ENCODE data around the gene ERO1B. TPM values are rescaled to one million over a fixed set of nuclear protein-coding genes. Genes with fewer than 3 reads are reported as not detected.

The ERO1B gene
- total and polyA plus RNA-seq, 12 donors = 4.0 to 7.0 (median 5.6) TPM

DNA sequence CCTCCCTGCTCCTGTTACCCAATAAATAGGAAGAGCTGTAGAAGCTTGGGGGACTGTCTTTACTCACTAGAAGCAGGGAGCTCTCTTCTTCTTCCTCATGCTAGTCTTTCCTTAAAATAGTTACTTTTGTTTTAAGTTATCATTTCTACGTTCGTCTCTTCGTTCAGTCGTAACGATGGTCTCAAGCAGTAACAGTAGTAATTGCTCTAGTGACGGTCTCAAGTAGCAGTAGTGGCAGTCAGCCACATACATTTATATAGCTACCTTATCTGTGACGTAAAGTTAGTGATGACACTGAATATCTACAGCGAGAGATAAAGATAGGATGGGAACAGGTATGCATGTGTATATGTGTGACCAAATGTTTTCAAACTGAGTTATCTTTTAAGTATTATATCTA is 15.4 kb upstream of the ERO1B start:
- DNase-seq (no peak), ATAC-seq (no peak)
- no peaks in the 10 kb centered on the region for H3K4me1 ChIP-seq
- no peak overlapping the region for H3K4me3 ChIP-seq
- H3K27ac ChIP-seq = no peak overlapping the region
- intact Hi-C loops (cut with DNase I) = no loop called here
- H3K27me3 ChIP-seq = peaks cover 0 to 7% (median 0%) of the 10 kb centered on the region in 7 donors
- 31 to 46% methylated on average over 8 of the region's 8 CpGs for WGBS, 2 donors
- H3K36me3 ChIP-seq = no peaks in the 10 kb centered on the region
- TF ChIP-seq, protein P1, sequence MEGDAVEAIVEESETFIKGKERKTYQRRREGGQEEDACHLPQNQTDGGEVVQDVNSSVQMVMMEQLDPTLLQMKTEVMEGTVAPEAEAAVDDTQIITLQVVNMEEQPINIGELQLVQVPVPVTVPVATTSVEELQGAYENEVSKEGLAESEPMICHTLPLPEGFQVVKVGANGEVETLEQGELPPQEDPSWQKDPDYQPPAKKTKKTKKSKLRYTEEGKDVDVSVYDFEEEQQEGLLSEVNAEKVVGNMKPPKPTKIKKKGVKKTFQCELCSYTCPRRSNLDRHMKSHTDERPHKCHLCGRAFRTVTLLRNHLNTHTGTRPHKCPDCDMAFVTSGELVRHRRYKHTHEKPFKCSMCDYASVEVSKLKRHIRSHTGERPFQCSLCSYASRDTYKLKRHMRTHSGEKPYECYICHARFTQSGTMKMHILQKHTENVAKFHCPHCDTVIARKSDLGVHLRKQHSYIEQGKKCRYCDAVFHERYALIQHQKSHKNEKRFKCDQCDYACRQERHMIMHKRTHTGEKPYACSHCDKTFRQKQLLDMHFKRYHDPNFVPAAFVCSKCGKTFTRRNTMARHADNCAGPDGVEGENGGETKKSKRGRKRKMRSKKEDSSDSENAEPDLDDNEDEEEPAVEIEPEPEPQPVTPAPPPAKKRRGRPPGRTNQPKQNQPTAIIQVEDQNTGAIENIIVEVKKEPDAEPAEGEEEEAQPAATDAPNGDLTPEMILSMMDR (IDR thresholded peaks at IDR 0.05) = no peak
- H3K9me3 ChIP-seq = peaks cover 0 to 8% (median 0%) of the 10 kb centered on the region in 11 donors

DNA sequence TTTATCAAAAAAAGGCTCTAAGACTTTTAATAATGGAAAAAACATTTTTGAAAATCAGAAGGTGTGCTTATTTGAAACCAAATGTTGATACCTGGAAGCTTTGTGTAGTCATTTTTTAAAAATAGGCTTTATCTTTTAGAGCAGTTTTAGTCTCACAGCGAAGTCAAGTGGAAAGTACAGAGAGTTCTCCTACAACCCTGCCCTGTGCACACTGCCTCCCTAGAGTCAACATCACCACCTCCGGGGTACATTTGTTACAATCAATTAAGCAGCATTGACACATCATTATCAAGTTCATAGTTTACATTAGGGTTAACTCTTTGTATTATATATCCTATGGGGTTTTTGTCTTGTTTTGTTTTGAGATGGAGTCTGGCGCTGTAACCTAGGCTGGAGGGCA is 10.7 kb upstream of the ERO1B start:
- no peak overlapping the region for H3K27ac ChIP-seq
- DNase-seq (no peak), ATAC-seq (peak in 2 of 8 donors; percentile 52 to 76)
- no peaks in the 10 kb centered on the region for H3K9me3 ChIP-seq
- H3K4me1 ChIP-seq = no peaks in the 10 kb centered on the region
- no peak overlapping the region for H3K4me3 ChIP-seq
- intact Hi-C loops (cut with DNase I) = no loop called here
- no peaks in the 10 kb centered on the region for H3K36me3 ChIP-seq
- WGBS, 2 donors = 63% methylated on average over 3 of the region's 3 CpGs
- TF ChIP-seq, protein P1 (IDR thresholded peaks at IDR 0.05) = no peak
- peaks cover 0 to 7% (median 0%) of the 10 kb centered on the region in 7 donors for H3K27me3 ChIP-seq

DNA sequence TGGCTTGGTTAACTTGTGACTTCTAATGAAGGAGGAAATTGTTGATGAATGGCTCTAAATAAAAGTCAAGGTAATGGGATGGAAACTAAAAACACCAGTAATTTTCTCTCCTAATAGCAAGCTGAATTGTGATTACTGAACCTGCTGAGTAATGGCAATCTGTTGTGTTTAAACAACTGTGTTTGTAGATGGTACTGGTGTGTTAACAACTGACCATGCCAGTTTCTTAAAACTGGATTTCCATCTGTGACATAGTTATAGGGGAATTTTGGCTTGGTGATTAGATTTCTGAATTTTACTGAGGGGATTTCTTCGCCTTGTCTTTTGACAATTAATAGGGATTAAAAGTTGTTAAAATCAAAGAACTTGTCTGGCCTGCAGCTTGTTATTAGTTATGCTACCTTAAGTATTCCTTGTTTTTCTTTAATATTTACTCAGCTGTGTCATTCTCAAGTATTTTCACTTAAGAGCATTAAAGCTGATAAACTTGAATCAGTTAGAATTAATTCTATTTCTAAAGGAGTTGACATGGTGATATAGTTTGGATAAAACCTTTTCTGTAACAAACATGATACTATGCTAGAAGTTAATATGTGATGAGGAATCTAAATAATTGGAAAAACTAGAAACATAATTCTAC is 7.9 kb upstream of the ERO1B start:
- Histone ChIP-seq H3K27me3 (peaks cover 0 to 12% (median 0%) of the 10 kb centered on the region in 7 donors), H3K4me3 (no peak overlapping the region), H3K9me3 (no peaks in the 10 kb centered on the region), H3K36me3 (no peaks in the 10 kb centered on the region), H3K27ac (no peak overlapping the region), H3K4me1 (peaks cover 0 to 6% (median 0%) of the 10 kb centered on the region in 9 donors)
- TF ChIP-seq, protein P1 (IDR thresholded peaks at IDR 0.05) = no peak
- 95 to 97% methylated on average over 1 of the region's 1 CpG for WGBS, 2 donors
- intact Hi-C loops (cut with DNase I) = loop anchor here in 6 of 10 donors (10.0 kb wide), 5 partner anchors 145 to 505 kb away; partner anchors contain the start of genes MTR (in 3 of the 6), GPR137B (in 1 of the 6) and LGALS8 (in 1 of the 6)
- DNase-seq (no peak), ATAC-seq (no peak)

GRCh38 chr1:236288620-236288976 is 6.8 kb upstream of the ERO1B start:
- ATAC-seq (no peak), DNase-seq (no peak)
- no peak overlapping the region for H3K4me3 ChIP-seq
- H3K4me1 ChIP-seq = peaks cover 0 to 10% (median 0%) of the 10 kb centered on the region in 9 donors
- no peaks in the 10 kb centered on the region for H3K9me3 ChIP-seq
- TF ChIP-seq, protein P1 (IDR thresholded peaks at IDR 0.05) = no peak
- H3K27ac ChIP-seq = no peak overlapping the region
- no peaks in the 10 kb centered on the region for H3K36me3 ChIP-seq
- intact Hi-C loops (cut with DNase I) = loop anchor here in 6 of 10 donors (10.0 kb wide), 5 partner anchors 144 to 506 kb away; partner anchors contain the start of genes MTR (in 3 of the 6), GPR137B (in 1 of the 6) and LGALS8 (in 1 of the 6)
- WGBS, 2 donors = 86 to 87% methylated on average over 5 of the region's 5 CpGs
- peaks cover 0 to 12% (median 0%) of the 10 kb centered on the region in 7 donors for H3K27me3 ChIP-seq

All from heart right ventricle (tissue), 16 donors.